Vagina (tissue), 2 donors: ENCODE data around the gene P2RX5. TPM values are rescaled to one million over a fixed set of nuclear protein-coding genes. Genes with fewer than 3 reads are reported as not detected.
A peak's percentile ranks its signal among the peaks of the same experiment; 100 is the strongest.

Experiments used
- DNase-seq, 2 donors: peaks; one replicate each; pipeline ENCODE4 v3.0.0-alpha.2; 2017; ENCODE audit errors: extremely low spot score in 2 of 2
- H3K27ac ChIP-seq: fragments of 200-600 bp; sonication (generic); one replicate; pipeline ENCODE4 v1.5.1; 2019
- H3K27me3 ChIP-seq: fragments of 200-600 bp; sonication (generic); one replicate; pipeline ENCODE4 v1.5.1; 2019
- H3K36me3 ChIP-seq, 2 donors: fragments of 200-600 bp; sonication (generic); one replicate each; pipeline ENCODE4 v1.5.1; 2017 to 2019
- H3K4me1 ChIP-seq: fragments of 200-600 bp; sonication (generic); one replicate; pipeline ENCODE4 v1.5.1; 2019
- H3K4me3 ChIP-seq, 2 donors: fragments of 200-600 bp; sonication (generic); 1 replicate in 1 of 2; 2 replicates in 1 of 2; pipeline ENCODE4 v1.5.1; 2016 to 2019
- H3K9me3 ChIP-seq: fragments of 200-600 bp; sonication (generic); one replicate; pipeline ENCODE4 v1.5.1; 2019
- POLR2A ChIP-seq, 2 donors: fragments of 450-650 bp; IDR thresholded peaks; one replicate each; pipeline ENCODE4 v1.6.1; 2017; ENCODE audit warnings: antibody characterized with exemption in 2 of 2, mild to moderate bottlenecking in 2 of 2, moderate library complexity in 2 of 2
- POLR2AphosphoS5 ChIP-seq, 2 donors: sonication (generic); formaldehyde crosslinking; IDR thresholded peaks; one replicate each; pipeline ENCODE4 v1.9.0; 2017; ENCODE audit warnings: antibody characterized with exemption in 2 of 2, mild to moderate bottlenecking in 2 of 2, low read depth in 1 of 2; ENCODE audit not compliant: insufficient read depth in 1 of 2
- intact Hi-C: fragments of 100-400 bp; cut with DNase I; formaldehyde crosslinking; loops from one replicate; pipeline ENCODE4 v1.15.1; 2023
- total RNA-seq: library from RNA; depleted of rRNA; stranded (reverse); fragments of >200 nt; gene quantifications from one replicate; pipeline ENCODE4 v1.2.3, GENCODE V29; 2016
- TF ChIP-seq, protein P1 (sequence below), 3 experiments: fragments of 450-650 bp in 2 of 3; fragments of 200-600 bp in 1 of 3; sonication (generic) in 1 of 3; IDR thresholded peaks; one replicate each; pipeline ENCODE4 v1.5.1; 2017 to 2019; ENCODE audit warnings: antibody characterized with exemption in 3 of 3, mild to moderate bottlenecking in 2 of 3, moderate library complexity in 2 of 3

P2RX5 gene
- total RNA-seq, 1 donor from 2014 or later, result 1.7 TPM

DNA sequence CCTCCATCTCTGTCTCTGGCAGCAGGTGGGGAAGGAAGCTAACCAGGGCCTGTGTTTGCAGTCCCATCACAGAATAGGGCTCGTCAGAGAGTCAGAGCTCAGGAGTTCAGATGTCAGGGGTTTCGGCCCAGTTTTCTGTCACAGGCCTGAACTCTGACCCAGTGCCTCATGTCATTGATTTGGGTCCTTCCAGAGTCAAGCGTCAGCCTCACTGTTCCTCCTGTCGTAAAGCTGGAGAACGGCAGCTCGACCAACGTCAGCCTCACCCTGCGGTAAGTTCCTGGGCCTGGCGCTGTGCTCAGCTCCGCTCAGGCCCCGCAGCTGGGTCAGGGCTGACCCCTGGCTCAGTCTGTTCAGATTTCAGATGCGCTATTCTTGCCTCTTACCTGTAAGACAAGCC lies 48.7 kb downstream of the P2RX5 start:
- H3K9me3 ChIP-seq, result no peaks in the 10 kb centered on the region
- peaks cover 0 to 5% of the 10 kb centered on the region in 2 donors for H3K36me3 ChIP-seq
- DNase-seq, result no peak

DNA sequence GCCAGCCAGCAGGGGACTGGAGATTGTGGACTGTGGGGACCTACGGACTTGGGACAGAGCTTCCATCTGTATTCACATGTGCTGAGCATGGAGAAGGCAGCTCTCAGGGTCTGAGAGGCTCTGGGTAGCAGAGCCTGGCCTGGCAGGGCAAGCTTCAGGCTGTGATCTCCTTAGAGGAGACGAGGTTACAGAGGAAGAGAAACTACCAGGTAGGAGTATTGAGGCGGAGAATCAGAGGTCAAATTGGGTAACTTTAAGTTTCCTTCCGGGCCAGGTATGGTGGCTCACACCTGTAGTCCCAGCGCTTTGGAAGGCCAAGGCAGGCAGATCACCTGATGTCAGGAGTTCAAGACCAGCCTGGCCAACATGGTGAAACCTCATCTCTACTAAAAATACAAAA lies 50.6 kb downstream of the P2RX5 start:
- intact Hi-C loops, result loop anchor here (5.0 kb wide), 1 partner anchor 788 kb away; no protein-coding TSS in a partner anchor
- H3K27me3 ChIP-seq, result no peaks in the 10 kb centered on the region
- DNase-seq, result no peak
- H3K9me3 ChIP-seq, result no peaks in the 10 kb centered on the region
- peaks cover 9% of the 10 kb centered on the region for H3K4me1 ChIP-seq
- peaks cover 0 to 5% of the 10 kb centered on the region in 2 donors for H3K36me3 ChIP-seq
- no peak overlapping the region for H3K4me3 ChIP-seq
- TF ChIP-seq, protein P1, sequence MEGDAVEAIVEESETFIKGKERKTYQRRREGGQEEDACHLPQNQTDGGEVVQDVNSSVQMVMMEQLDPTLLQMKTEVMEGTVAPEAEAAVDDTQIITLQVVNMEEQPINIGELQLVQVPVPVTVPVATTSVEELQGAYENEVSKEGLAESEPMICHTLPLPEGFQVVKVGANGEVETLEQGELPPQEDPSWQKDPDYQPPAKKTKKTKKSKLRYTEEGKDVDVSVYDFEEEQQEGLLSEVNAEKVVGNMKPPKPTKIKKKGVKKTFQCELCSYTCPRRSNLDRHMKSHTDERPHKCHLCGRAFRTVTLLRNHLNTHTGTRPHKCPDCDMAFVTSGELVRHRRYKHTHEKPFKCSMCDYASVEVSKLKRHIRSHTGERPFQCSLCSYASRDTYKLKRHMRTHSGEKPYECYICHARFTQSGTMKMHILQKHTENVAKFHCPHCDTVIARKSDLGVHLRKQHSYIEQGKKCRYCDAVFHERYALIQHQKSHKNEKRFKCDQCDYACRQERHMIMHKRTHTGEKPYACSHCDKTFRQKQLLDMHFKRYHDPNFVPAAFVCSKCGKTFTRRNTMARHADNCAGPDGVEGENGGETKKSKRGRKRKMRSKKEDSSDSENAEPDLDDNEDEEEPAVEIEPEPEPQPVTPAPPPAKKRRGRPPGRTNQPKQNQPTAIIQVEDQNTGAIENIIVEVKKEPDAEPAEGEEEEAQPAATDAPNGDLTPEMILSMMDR (IDR thresholded peaks at IDR 0.05), result no peak
- no peak for TF ChIP-seq POLR2A (IDR thresholded peaks at IDR 0.05)
- no peak for TF ChIP-seq POLR2AphosphoS5 (IDR thresholded peaks at IDR 0.05; ENCODE audit: insufficient read depth in 1 of 2, low read depth in 1 of 2)
- H3K27ac ChIP-seq, result no peak overlapping the region

More for the DNA sequence above, 48.7 kb downstream of the P2RX5 start:
- intact Hi-C loops, result loop anchor here (5.0 kb wide), 1 partner anchor 790 kb away; no protein-coding TSS in a partner anchor
- Histone ChIP-seq H3K4me3 (no peak overlapping the region), H3K27me3 (no peaks in the 10 kb centered on the region), H3K27ac (peak overlapping the region; percentile 18), H3K4me1 (peaks cover 9% of the 10 kb centered on the region)
- TF ChIP-seq POLR2A (IDR thresholded peaks at IDR 0.05) (no peak), POLR2AphosphoS5 (IDR thresholded peaks at IDR 0.05; ENCODE audit: insufficient read depth in 1 of 2, low read depth in 1 of 2) (no peak)

DNA sequence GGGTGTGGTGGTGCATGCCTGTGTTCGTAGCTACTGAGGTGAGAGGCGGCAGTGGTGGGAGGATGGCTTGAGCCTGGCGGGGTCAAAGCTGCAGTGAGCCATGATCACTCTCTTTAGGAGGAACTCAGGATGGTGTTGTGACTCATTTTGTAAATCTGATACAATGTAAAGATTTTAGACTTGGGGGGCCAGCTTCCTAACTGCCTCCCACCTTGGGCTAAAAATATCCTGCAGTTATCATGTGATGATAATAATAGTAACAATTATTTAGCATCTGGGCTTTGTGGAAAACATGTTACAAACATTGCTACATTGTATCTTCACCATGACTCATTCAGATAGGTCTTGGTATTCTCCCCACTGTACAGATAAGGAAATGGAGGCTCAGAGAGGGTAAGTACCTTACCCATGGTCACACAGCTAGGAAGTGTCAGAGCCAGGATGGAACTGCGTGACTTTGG lies 52.0 kb downstream of the P2RX5 start:
- no peak for DNase-seq
- no peaks in the 10 kb centered on the region for H3K27me3 ChIP-seq
- TF ChIP-seq POLR2A (IDR thresholded peaks at IDR 0.05), result no peak
- TF ChIP-seq POLR2AphosphoS5 (IDR thresholded peaks at IDR 0.05; ENCODE audit: insufficient read depth in 1 of 2, low read depth in 1 of 2), result no peak
- TF ChIP-seq, protein P1 (IDR thresholded peaks at IDR 0.05), result no peak
- peaks cover 0 to 5% of the 10 kb centered on the region in 2 donors for H3K36me3 ChIP-seq
- peaks cover 9% of the 10 kb centered on the region for H3K4me1 ChIP-seq
- H3K27ac ChIP-seq, result no peak overlapping the region
- no peaks in the 10 kb centered on the region for H3K9me3 ChIP-seq
- intact Hi-C loops, result no loop called here
- no peak overlapping the region for H3K4me3 ChIP-seq

DNA sequence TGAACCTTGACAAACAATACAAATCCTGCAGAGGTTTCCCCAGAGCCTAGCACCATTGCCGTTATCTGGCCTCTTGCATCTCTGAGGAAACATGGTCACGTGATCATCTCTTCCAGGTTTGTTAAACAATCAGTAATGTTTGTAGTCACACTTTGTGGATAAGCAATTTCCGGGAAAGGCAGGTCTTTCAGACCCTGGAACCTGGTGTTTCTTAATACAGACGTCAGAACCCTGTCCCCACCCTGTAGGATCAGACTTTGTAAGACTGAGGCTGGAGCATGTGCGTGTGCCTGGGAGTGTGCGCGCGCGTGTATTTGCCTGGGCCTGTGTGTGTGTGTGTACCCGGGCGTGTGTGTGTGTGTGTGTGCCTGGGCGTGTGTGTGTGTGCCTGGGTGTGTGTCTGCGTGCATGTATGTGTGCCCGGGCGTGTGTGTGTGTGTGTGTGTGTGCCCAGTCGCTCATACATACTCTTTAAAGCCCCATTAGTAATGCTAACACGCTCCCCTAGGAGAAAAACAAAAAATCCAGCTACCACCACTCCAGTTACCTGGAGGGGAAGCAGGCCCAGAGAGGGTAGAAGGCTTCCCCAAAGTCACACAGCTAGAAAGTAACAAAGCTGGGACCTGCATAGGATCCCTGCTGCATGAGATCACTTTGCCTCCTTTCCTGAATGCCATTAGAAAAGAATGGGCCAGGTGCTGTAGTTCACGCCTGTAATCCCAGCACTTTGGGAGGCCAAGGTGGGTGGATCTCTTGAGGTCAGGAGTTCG lies 54.1 kb downstream of the P2RX5 start:
- no peak overlapping the region for H3K27ac ChIP-seq
- H3K4me1 ChIP-seq, result peaks cover 14% of the 10 kb centered on the region
- no peak for TF ChIP-seq POLR2A (IDR thresholded peaks at IDR 0.05)
- TF ChIP-seq, protein P1 (IDR thresholded peaks at IDR 0.05), result no peak
- TF ChIP-seq POLR2AphosphoS5 (IDR thresholded peaks at IDR 0.05; ENCODE audit: insufficient read depth in 1 of 2, low read depth in 1 of 2), result no peak
- H3K4me3 ChIP-seq, result no peak overlapping the region
- intact Hi-C loops, result no loop called here
- no peak for DNase-seq
- no peaks in the 10 kb centered on the region for H3K27me3 ChIP-seq
- H3K36me3 ChIP-seq, result peaks cover 0 to 5% of the 10 kb centered on the region in 2 donors
- no peaks in the 10 kb centered on the region for H3K9me3 ChIP-seq

DNA sequence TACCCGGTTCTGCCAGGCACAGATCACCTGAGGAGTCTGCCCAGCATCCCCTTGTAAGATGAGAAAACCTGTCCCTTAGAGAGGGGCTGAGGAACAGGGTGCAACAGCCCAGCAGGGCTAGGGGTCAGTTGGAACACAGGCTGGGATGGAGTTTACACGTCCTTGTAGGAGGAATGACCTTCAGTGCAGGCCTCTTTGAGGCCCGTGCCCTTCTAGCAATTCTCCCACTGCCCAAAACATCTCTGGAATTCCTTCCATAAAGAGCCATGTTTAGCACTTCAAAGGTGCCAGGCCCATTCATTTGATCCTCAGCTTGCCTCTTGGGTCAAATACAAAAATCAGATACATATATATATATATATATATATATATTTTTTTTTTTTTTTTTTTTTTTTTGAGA lies 54.9 kb downstream of the P2RX5 start:
- peaks cover 16% of the 10 kb centered on the region for H3K4me1 ChIP-seq
- peaks cover 0 to 5% of the 10 kb centered on the region in 2 donors for H3K36me3 ChIP-seq
- no peak overlapping the region for H3K27ac ChIP-seq
- H3K27me3 ChIP-seq, result no peaks in the 10 kb centered on the region
- TF ChIP-seq POLR2AphosphoS5 (IDR thresholded peaks at IDR 0.05; ENCODE audit: insufficient read depth in 1 of 2, low read depth in 1 of 2), result no peak
- no peak for TF ChIP-seq POLR2A (IDR thresholded peaks at IDR 0.05)
- TF ChIP-seq, protein P1 (IDR thresholded peaks at IDR 0.05), result no peak
- intact Hi-C loops, result no loop called here
- H3K4me3 ChIP-seq, result no peak overlapping the region
- H3K9me3 ChIP-seq, result no peaks in the 10 kb centered on the region
- DNase-seq, result no peak
